HepG2 (cell line): Measurements from ENCODE around the gene ZNF839. TPM values are rescaled to one million over a fixed set of nuclear protein-coding genes. Genes with fewer than 3 reads are reported as not detected.

Experiments
- DNMT1 ChIP-seq: sonication (generic); formaldehyde crosslinking; IDR thresholded peaks from 2 replicates; pipeline ENCODE4 v1.5.1; 2020; ENCODE audit warnings: mild to moderate bottlenecking, missing genetic modification reagents
- GATAD2A ChIP-seq: IDR thresholded peaks from 2 replicates; pipeline ENCODE4 v1.6.1; 2016
- MXD3 ChIP-seq: IDR thresholded peaks from 2 replicates; pipeline ENCODE4 v1.6.1; 2016; ENCODE audit warnings: mild to moderate bottlenecking, missing biosample characterization, missing genetic modification reagents
- NAIF1 ChIP-seq: sonication (generic); formaldehyde crosslinking; IDR thresholded peaks from 2 replicates; pipeline ENCODE4 v1.5.0; 2020; ENCODE audit warnings: mild to moderate bottlenecking, missing genetic modification reagents, borderline replicate concordance
- NR2F2 ChIP-seq: IDR thresholded peaks from 2 replicates; pipeline ENCODE4 v1.6.1; 2012; ENCODE audit warnings: low read depth, inconsistent platforms, borderline replicate concordance
- POLR2AphosphoS5 ChIP-seq: IDR thresholded peaks from 2 replicates; pipeline ENCODE4 v1.6.1; 2012; ENCODE audit warnings: low read depth, low read length
- SRSF1 ChIP-seq: fragments of 200-400 bp; formaldehyde crosslinking; optimal IDR thresholded peaks from 2 replicates; pipeline ENCODE3; 2017; ENCODE audit warnings: mild to moderate bottlenecking, low read depth, low read length, moderate library complexity
- UBTF ChIP-seq: sonication (generic); formaldehyde crosslinking; IDR thresholded peaks from 2 replicates; pipeline ENCODE4 v1.4.0; 2020; ENCODE audit warnings: mild to moderate bottlenecking, missing genetic modification reagents
- ZBTB49 ChIP-seq: sonication (generic); formaldehyde crosslinking; IDR thresholded peaks from 2 replicates; pipeline ENCODE4 v1.4.0; 2020; ENCODE audit warnings: missing genetic modification reagents, borderline replicate concordance
- ZFP62 ChIP-seq: sonication (generic); formaldehyde crosslinking; IDR thresholded peaks from 2 replicates; pipeline ENCODE4 v1.4.0; 2020; ENCODE audit warnings: missing genetic modification reagents
- ZHX2 ChIP-seq, 2 experiments: sonication (generic) in 1 of 2; formaldehyde crosslinking in 1 of 2; IDR thresholded peaks; 2 replicates each; pipeline versions ENCODE4 v1.6.1 to v1.9.0; 2014 to 2022; ENCODE audit warnings: antibody characterized with exemption in 1 of 2, borderline replicate concordance in 1 of 2, inconsistent platforms in 1 of 2, low read depth in 1 of 2, missing genetic modification reagents in 1 of 2
- ZNF10 ChIP-seq: sonication (generic); formaldehyde crosslinking; IDR thresholded peaks from 2 replicates; pipeline ENCODE4 v1.4.0; 2020; ENCODE audit warnings: mild to moderate bottlenecking, low read depth, missing genetic modification reagents, borderline replicate concordance
- ZNF121 ChIP-seq: sonication (generic); formaldehyde crosslinking; IDR thresholded peaks from 2 replicates; pipeline ENCODE4 v1.5.0; 2020; ENCODE audit warnings: mild to moderate bottlenecking, missing genetic modification reagents
- ZNF3 ChIP-seq: IDR thresholded peaks from 2 replicates; pipeline ENCODE4 v1.7.0; 2017; ENCODE audit warnings: inconsistent platforms
- ZNF329 ChIP-seq: sonication (generic); formaldehyde crosslinking; IDR thresholded peaks from 2 replicates; pipeline ENCODE4 v1.9.0; 2021; ENCODE audit warnings: low read depth, mild to moderate bottlenecking, missing genetic modification reagents
- ZNF432 ChIP-seq: sonication (generic); formaldehyde crosslinking; IDR thresholded peaks from 2 replicates; pipeline ENCODE4 v1.5.0; 2020; ENCODE audit warnings: missing genetic modification reagents, mild to moderate bottlenecking, borderline replicate concordance
- polyA plus RNA-seq, 8 experiments: library from polyadenylated mRNA; depleted of rRNA in 3 of 8; stranded (reverse) in 7 of 8; unstranded in 1 of 8; fragments of >200 nt; fragmentation: Illumina TruSeq in 4 of 8; extraction: Trizol in 4 of 8; gene quantifications; 2 replicates each; pipeline versions ENCODE4 v1.2.1 to v1.2.3, GENCODE V29; 2011 to 2016; ENCODE audit warnings: low read depth in 4 of 8, missing spikeins in 1 of 8, mixed read lengths in 1 of 8; ENCODE audit not compliant: insufficient read depth in 1 of 8
- total RNA-seq, 5 experiments: library from RNA; depleted of rRNA; stranded (reverse); fragments of >200 nt; fragmentation: Illumina TruSeq; extraction: Trizol; gene quantifications; 2 replicates each; pipeline ENCODE4 v1.2.3, GENCODE V29; 2016; ENCODE audit warnings: low read depth in 1 of 5

Gene ZNF839
- total and polyA plus RNA-seq, 2 of the 13 experiments (the other 11 are each of a cell fraction or from before 2014, with no cell fraction given) = 11.1 to 12.8 TPM

GRCh38 chr14:102319351-102320032 lies at the start of gene ZNF839 (continued):
- no peak for TF ChIP-seq NR2F2
- TF ChIP-seq UBTF (CRISPR knock-in tag) = peak; percentile 70
- TF ChIP-seq MXD3 = no peak; the same call in 1 of the 2 replicates
- 0 out of 2 replicates have a peak, but pooled peaks have one; percentile 45 for TF ChIP-seq ZNF329 (CRISPR knock-in tag)
- no peak for TF ChIP-seq ZNF432 (CRISPR knock-in tag)
- peak; percentile 45; the same call in 1 of the 2 replicates for TF ChIP-seq GATAD2A
- no peak for TF ChIP-seq NAIF1
- TF ChIP-seq ZNF121 = no peak
- TF ChIP-seq DNMT1 = no peak
- TF ChIP-seq POLR2AphosphoS5 = peak; percentile 58; the same call in 1 of the 2 replicates
- TF ChIP-seq SRSF1 = no peak
- no peak for TF ChIP-seq ZNF3 (CRISPR knock-in tag)
- TF ChIP-seq ZNF10 (CRISPR knock-in tag) = no peak
- TF ChIP-seq ZBTB49 (CRISPR knock-in tag) = no peak
- peak; percentile 86 for TF ChIP-seq ZHX2 (IDR thresholded peaks at IDR 0.05; ENCODE audit: low read depth)
- no peak for TF ChIP-seq ZHX2 (CRISPR knock-in tag; IDR thresholded peaks at IDR 0.05; ENCODE audit: borderline replicate concordance)
- no peak for TF ChIP-seq ZFP62 (CRISPR knock-in tag)
